Transverse colon (tissue), 4 donors: ENCODE measurements around the gene SHC4. TPM values are rescaled to one million over a fixed set of nuclear protein-coding genes. Genes with fewer than 3 reads are reported as not detected.

Source experiments
- DNase-seq: peaks from one replicate; pipeline ENCODE4 v3.0.0-alpha.2; 2019
- H3K27ac ChIP-seq, 4 donors: fragments of 200-600 bp; sonication (generic); 2 replicates each; pipeline ENCODE4 v1.5.1; 2016 to 2018; ENCODE audit warnings: inconsistent platforms in 4 of 4
- H3K27me3 ChIP-seq: fragments of 200-600 bp; sonication (generic); 2 replicates; pipeline ENCODE4 v1.5.1; 2017; ENCODE audit warnings: inconsistent platforms
- H3K36me3 ChIP-seq, 4 donors: fragments of 200-600 bp; sonication (generic); 2 replicates each; pipeline ENCODE4 v1.5.1; 2017 to 2019; ENCODE audit warnings: inconsistent platforms in 4 of 4
- H3K4me1 ChIP-seq, 4 donors: fragments of 200-600 bp; sonication (generic); 2 replicates each; pipeline ENCODE4 v1.5.1; 2017 to 2020; ENCODE audit warnings: inconsistent platforms in 4 of 4
- H3K4me3 ChIP-seq, 4 donors: fragments of 200-600 bp; sonication (generic); 1 replicate in 1 of 4; 2 replicates in 3 of 4; pipeline versions ENCODE4 v1.5.1 to v1.6.1; 2017 to 2019; ENCODE audit warnings: inconsistent platforms in 4 of 4
- H3K9me3 ChIP-seq, 2 donors: fragments of 200-600 bp; sonication (generic); 2 replicates each; pipeline ENCODE4 v1.5.1; 2017 to 2019; ENCODE audit warnings: inconsistent platforms in 2 of 2
- EP300 ChIP-seq: sonication (generic); formaldehyde crosslinking; IDR thresholded peaks from one replicate; pipeline ENCODE4 v1.6.1; 2017; ENCODE audit warnings: antibody characterized with exemption, low read depth
- POLR2A ChIP-seq: fragments of 450-650 bp; IDR thresholded peaks from one replicate; pipeline ENCODE4 v1.6.1; 2016; ENCODE audit warnings: antibody characterized with exemption, mild to moderate bottlenecking, moderate library complexity
- POLR2AphosphoS5 ChIP-seq, 3 donors: sonication (generic); formaldehyde crosslinking; IDR thresholded peaks; one replicate each; pipeline ENCODE4 v1.6.1; 2016; ENCODE audit warnings: antibody characterized with exemption in 3 of 3
- WGBS, 2 donors: methylation state at CpG; one replicate each; pipeline ENCODE4 v1.1.5; 2018; ENCODE audit warnings: low coverage in 1 of 2; 5-methylcytosine and 5-hydroxymethylcytosine counted together
- in situ Hi-C, 4 donors: fragments of 200-750 bp; cut with MboI; loops; one replicate each; pipeline versions ENCODE4 v1.15.0 to v1.15.1; 2017; ENCODE audit warnings: low sequenced_read_pairs in 3 of 4, low pct_ligation_motif_present in 1 of 4, low pct_unique_long_range_greater_than_20kb in 1 of 4
- intact Hi-C: fragments of 100-400 bp; cut with DNase I; formaldehyde crosslinking; loops from one replicate; pipeline ENCODE4 v1.15.1; 2023; ENCODE audit warnings: low total_unique reads
- total RNA-seq, 4 donors: library from RNA; depleted of rRNA; stranded (reverse); fragments of >200 nt; gene quantifications; one replicate each; pipeline ENCODE4 v1.1.0, GENCODE V29; 2016
- TF ChIP-seq, protein P1 (sequence below), 5 experiments: fragments of 200-600 bp in 3 of 5; fragments of 450-650 bp in 2 of 5; sonication (generic) in 3 of 5; IDR thresholded peaks; 1 replicate in 2 of 5; 2 replicates in 3 of 5; pipeline ENCODE4 v1.5.1; 2016 to 2017; ENCODE audit warnings: antibody characterized with exemption in 5 of 5, inconsistent platforms in 3 of 5, mild to moderate bottlenecking in 2 of 5, moderate library complexity in 1 of 5

The SHC4 gene
- total RNA-seq, 4 donors from 2014 or later: 0.48 to 0.96 TPM; not detected in 2

DNA sequence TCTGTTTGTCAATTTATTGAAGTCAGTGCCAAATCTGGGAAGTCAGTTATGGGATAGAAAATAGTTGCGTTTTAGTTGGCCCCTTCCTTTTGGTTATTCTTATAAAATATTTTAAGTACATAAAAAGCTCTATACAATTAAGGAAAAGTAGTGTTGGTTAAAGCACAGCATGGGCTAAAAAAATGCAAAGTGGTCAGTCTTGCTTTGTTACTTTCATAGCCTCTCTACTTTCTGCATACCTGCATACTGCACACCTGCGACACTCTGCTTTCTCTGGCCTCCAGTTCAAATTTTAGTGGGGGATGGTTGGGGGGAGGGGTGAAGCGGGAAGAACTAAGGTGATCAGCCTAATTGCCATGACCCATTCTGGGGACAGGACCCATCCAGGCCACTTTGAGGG, 21.8 kb upstream of the SHC4 start:
- intact Hi-C loops (no loop called here), in situ Hi-C loops (no loop called here)
- 80 to 82% methylated on average over 3 of the region's 3 CpGs for WGBS, 2 donors

GRCh38 chr15:48984811-48985352, 21.2 kb upstream of the SHC4 start:
- intact Hi-C loops: loop anchor here (5.0 kb wide), 1 partner anchor 1432 kb away; no protein-coding TSS in a partner anchor
- Histone ChIP-seq H3K4me3 (no peak overlapping the region), H3K27me3 (no peaks in the 10 kb centered on the region), H3K27ac (peak overlapping the region in 2 of 4 donors; percentile 0 to 16), H3K9me3 (no peaks in the 10 kb centered on the region), H3K36me3 (peaks cover 0 to 9% (median 0%) of the 10 kb centered on the region in 4 donors), H3K4me1 (peaks cover 0 to 9% (median 0%) of the 10 kb centered on the region in 4 donors)
- no peak for DNase-seq
- TF ChIP-seq, protein P1, sequence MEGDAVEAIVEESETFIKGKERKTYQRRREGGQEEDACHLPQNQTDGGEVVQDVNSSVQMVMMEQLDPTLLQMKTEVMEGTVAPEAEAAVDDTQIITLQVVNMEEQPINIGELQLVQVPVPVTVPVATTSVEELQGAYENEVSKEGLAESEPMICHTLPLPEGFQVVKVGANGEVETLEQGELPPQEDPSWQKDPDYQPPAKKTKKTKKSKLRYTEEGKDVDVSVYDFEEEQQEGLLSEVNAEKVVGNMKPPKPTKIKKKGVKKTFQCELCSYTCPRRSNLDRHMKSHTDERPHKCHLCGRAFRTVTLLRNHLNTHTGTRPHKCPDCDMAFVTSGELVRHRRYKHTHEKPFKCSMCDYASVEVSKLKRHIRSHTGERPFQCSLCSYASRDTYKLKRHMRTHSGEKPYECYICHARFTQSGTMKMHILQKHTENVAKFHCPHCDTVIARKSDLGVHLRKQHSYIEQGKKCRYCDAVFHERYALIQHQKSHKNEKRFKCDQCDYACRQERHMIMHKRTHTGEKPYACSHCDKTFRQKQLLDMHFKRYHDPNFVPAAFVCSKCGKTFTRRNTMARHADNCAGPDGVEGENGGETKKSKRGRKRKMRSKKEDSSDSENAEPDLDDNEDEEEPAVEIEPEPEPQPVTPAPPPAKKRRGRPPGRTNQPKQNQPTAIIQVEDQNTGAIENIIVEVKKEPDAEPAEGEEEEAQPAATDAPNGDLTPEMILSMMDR (IDR thresholded peaks at IDR 0.05): no peak
- TF ChIP-seq POLR2AphosphoS5 (IDR thresholded peaks at IDR 0.05): peak in 1 of 3 donors; percentile 2
- in situ Hi-C loops: no loop called here
- 42 to 59% methylated on average over 3 to 4 of the region's 4 CpGs for WGBS, 2 donors

More for the DNA sequence above, 21.8 kb upstream of the SHC4 start:
- no peaks in the 10 kb centered on the region for H3K27me3 ChIP-seq
- no peak for DNase-seq
- no peaks in the 10 kb centered on the region for H3K9me3 ChIP-seq
- no peak overlapping the region for H3K4me3 ChIP-seq
- no peak for TF ChIP-seq POLR2A
- TF ChIP-seq EP300: no peak
- TF ChIP-seq, protein P1 (IDR thresholded peaks at IDR 0.05): no peak
- no peak for TF ChIP-seq POLR2AphosphoS5 (IDR thresholded peaks at IDR 0.05)
- H3K27ac ChIP-seq: no peak overlapping the region
- peaks cover 0 to 9% (median 0%) of the 10 kb centered on the region in 4 donors for H3K4me1 ChIP-seq
- H3K36me3 ChIP-seq: peaks cover 0 to 9% (median 0%) of the 10 kb centered on the region in 4 donors

GRCh38 chr15:48984021-48984710, 20.4 kb upstream of the SHC4 start:
- no peak for TF ChIP-seq EP300
- TF ChIP-seq, protein P1 (IDR thresholded peaks at IDR 0.05): no peak
- intact Hi-C loops (loop anchor here (5.0 kb wide), 1 partner anchor 1433 kb away; no protein-coding TSS in a partner anchor), in situ Hi-C loops (no loop called here)
- H3K36me3 ChIP-seq: peaks cover 0 to 6% (median 0%) of the 10 kb centered on the region in 4 donors
- H3K27me3 ChIP-seq: no peaks in the 10 kb centered on the region
- no peak for DNase-seq
- H3K9me3 ChIP-seq: no peaks in the 10 kb centered on the region
- peak overlapping the region in 3 of 4 donors; percentile 0 to 25 (median 16) for H3K27ac ChIP-seq
- WGBS, 2 donors: 74 to 83% methylated on average over 4 to 7 of the region's 7 CpGs
- peaks cover 0 to 9% (median 0%) of the 10 kb centered on the region in 4 donors for H3K4me1 ChIP-seq
- no peak overlapping the region for H3K4me3 ChIP-seq

GRCh38 chr15:48983300-48983699, 19.6 kb upstream of the SHC4 start:
- TF ChIP-seq POLR2A (no peak), POLR2AphosphoS5 (IDR thresholded peaks at IDR 0.05) (no peak), EP300 (no peak)
- TF ChIP-seq, protein P1 (IDR thresholded peaks at IDR 0.05): no peak
- Histone ChIP-seq H3K27ac (no peak overlapping the region), H3K9me3 (no peaks in the 10 kb centered on the region), H3K4me1 (peaks cover 0 to 9% (median 0%) of the 10 kb centered on the region in 4 donors), H3K36me3 (peaks cover 0 to under 1% (median 0%) of the 10 kb centered on the region in 4 donors), H3K27me3 (no peaks in the 10 kb centered on the region), H3K4me3 (no peak overlapping the region)
- intact Hi-C loops: loop anchor here (5.0 kb wide), 1 partner anchor 1434 kb away; no protein-coding TSS in a partner anchor
- in situ Hi-C loops: no loop called here
- DNase-seq: no peak
- WGBS, 2 donors: 85% methylated on average over 5 of the region's 5 CpGs; no CpG with 5 or more reads in 1 of the 2 donors
